Left lung (tissue), 10 donors: Measurements from ENCODE around the gene CCDC191. TPM values are rescaled to one million over a fixed set of nuclear protein-coding genes. Genes with fewer than 3 reads are reported as not detected.

Experiments
- ATAC-seq: fragments of 200-7000 bp; cut with Tn5 transposase; one replicate; pipeline ENCODE4 v1.9.1; 2020; ENCODE audit warnings: moderate library complexity
- DNase-seq, 4 donors: peaks; one replicate each; pipeline ENCODE4 v3.0.0-alpha.2; 2013 to 2020
- H3K27ac ChIP-seq, 2 donors: fragments of 200-600 bp; sonication (generic) in 1 of 2; one replicate each; pipeline versions ENCODE4 v1.5.0 to v1.8.0; 2020 to 2021
- H3K27me3 ChIP-seq, 2 donors: fragments of 200-600 bp; sonication (generic) in 1 of 2; one replicate each; pipeline versions ENCODE4 v1.5.0 to v1.8.0; 2020 to 2021
- H3K36me3 ChIP-seq, 2 donors: fragments of 200-600 bp; sonication (generic) in 1 of 2; one replicate each; pipeline versions ENCODE4 v1.5.0 to v1.8.0; 2020 to 2021
- H3K4me1 ChIP-seq, 2 donors: fragments of 200-600 bp; one replicate each; pipeline ENCODE4 v1.8.0; 2021
- H3K4me3 ChIP-seq, 2 donors: fragments of 200-600 bp; sonication (generic) in 1 of 2; one replicate each; pipeline versions ENCODE4 v1.5.0 to v1.8.0; 2020 to 2021; ENCODE audit warnings: mild to moderate bottlenecking in 1 of 2
- H3K9me3 ChIP-seq, 2 donors: fragments of 200-600 bp; sonication (generic) in 1 of 2; one replicate each; pipeline versions ENCODE4 v1.5.0 to v1.8.0; 2020 to 2021
- CTCF ChIP-seq, 2 donors: fragments of 200-600 bp; sonication (generic) in 1 of 2; IDR thresholded peaks; one replicate each; pipeline versions ENCODE4 v1.5.0 to v1.8.0; 2021; ENCODE audit warnings: antibody characterized with exemption in 2 of 2
- intact Hi-C, 2 donors: fragments of 100-400 bp; cut with DNase I; formaldehyde crosslinking; loops; one replicate each; pipeline versions ENCODE4 v1.11.2 to v1.14.2; 2022
- polyA plus RNA-seq, 6 donors: library from polyadenylated mRNA; unstranded; fragments of 120-200 nt; gene quantifications; one replicate each; pipeline ENCODE4 v1.2.1, GENCODE V29; 2013; ENCODE audit not compliant: insufficient read length in 6 of 6
- total RNA-seq, 2 donors: library from RNA; stranded (reverse); fragmentation: NEBNext Ultra II Directional; extraction: Animal tissue kit (Norgen Biotek cat#: 25700); gene quantifications; one replicate each; pipeline ENCODE4 v1.2.1, GENCODE V29; 2021
- donor health status: DM: no; HTN: yes; CAD: no.
- donor health status: DM: no; HTN: no; CAD: no.

Gene CCDC191
- total and polyA plus RNA-seq, 8 donors, result 3.3 to 24.9 (median 18.9) TPM

- peak within 1 kb of the TSS; percentile 59 to 62 for H3K4me3 ChIP-seq
- ATAC-seq (peak; percentile 93), DNase-seq (peak; percentile 51 to 95 (median 84))
- no peaks in the 10 kb centered on the region for H3K9me3 ChIP-seq
- peaks cover 0 to 7% of the 10 kb centered on the region in 2 donors for H3K27me3 ChIP-seq
- H3K27ac ChIP-seq, result peak within 1 kb of the TSS; percentile 46 to 58
- peaks cover 0 to 14% of the 10 kb centered on the region in 2 donors for H3K4me1 ChIP-seq
- TF ChIP-seq CTCF (IDR thresholded peaks at IDR 0.05), result no peak
- intact Hi-C loops, result no loop called here
- no peaks in the 10 kb centered on the region for H3K36me3 ChIP-seq
Measured at GRCh38 chr3:113947372-113948014, 108.8 kb downstream of the CCDC191 start, which contains the start of gene ZDHHC23. ZDHHC23 (plus strand) TSS chr3:113948013; CDS start chr3:113948803, 790 bp downstream.

- intact Hi-C loops, result no loop called here
- Histone ChIP-seq H3K36me3 (no peaks in the 10 kb centered on the region), H3K4me3 (peak overlapping the region; percentile 59 to 62), H3K4me1 (peaks cover 0 to 14% of the 10 kb centered on the region in 2 donors), H3K27me3 (peaks cover 0 to 7% of the 10 kb centered on the region in 2 donors), H3K9me3 (no peaks in the 10 kb centered on the region), H3K27ac (peak overlapping the region; percentile 46 to 57)
- no peak for TF ChIP-seq CTCF (IDR thresholded peaks at IDR 0.05)
- ATAC-seq (no peak), DNase-seq (no peak)
Measured at GRCh38 chr3:113946831-113947230, 109.5 kb downstream of the CCDC191 start.

GRCh38 chr3:113927556-113927955 lies 128.8 kb downstream of the CCDC191 start:
- H3K27ac ChIP-seq, result no peak overlapping the region
- DNase-seq (no peak), ATAC-seq (no peak)
- H3K4me3 ChIP-seq, result no peak overlapping the region
- no peak for TF ChIP-seq CTCF (IDR thresholded peaks at IDR 0.05)
- no peaks in the 10 kb centered on the region for H3K27me3 ChIP-seq
- intact Hi-C loops, result no loop called here
- H3K9me3 ChIP-seq, result peaks cover 0 to 17% of the 10 kb centered on the region in 2 donors
- no peaks in the 10 kb centered on the region for H3K36me3 ChIP-seq
- no peaks in the 10 kb centered on the region for H3K4me1 ChIP-seq

GRCh38 chr3:113914646-113915045 lies 141.7 kb downstream of the CCDC191 start:
- Histone ChIP-seq H3K36me3 (no peaks in the 10 kb centered on the region), H3K27ac (no peak overlapping the region), H3K4me3 (no peak overlapping the region), H3K9me3 (no peaks in the 10 kb centered on the region), H3K27me3 (no peaks in the 10 kb centered on the region), H3K4me1 (no peaks in the 10 kb centered on the region)
- TF ChIP-seq CTCF (IDR thresholded peaks at IDR 0.05), result no peak
- DNase-seq, result no peak
- no peak for ATAC-seq
- intact Hi-C loops, result no loop called here

Other genes starting within 250 kb of the CCDC191 start
- 1 to 10 TPM; 4.5 to 5.6 TPM for gene GRAMD1C, start 217.7 kb downstream of the CCDC191 start, total RNA-seq
- gene GRAMD1C, start 217.7 kb downstream of the CCDC191 start, polyA plus RNA-seq, result 1 to 10 TPM; 3.1 to 6.9 (median 5.0) TPM
- 10 to 100 TPM; 10.9 to 11.2 TPM for gene ZDHHC23, start 108.5 kb downstream of the CCDC191 start, total RNA-seq
- 1 to 10 TPM; 6.3 to 9.4 (median 7.1) TPM for gene ZDHHC23, start 108.5 kb downstream of the CCDC191 start, polyA plus RNA-seq
- 10 to 100 TPM; 16.4 to 27.3 TPM for gene QTRT2, start 211 bp upstream of the CCDC191 start, total RNA-seq
- 10 to 100 TPM; 27.5 to 35.2 (median 32.9) TPM for gene QTRT2, start 211 bp upstream of the CCDC191 start, polyA plus RNA-seq
- gene DRD3, start 122.5 kb upstream of the CCDC191 start, total RNA-seq, result not detected
- not detected for gene DRD3, start 122.5 kb upstream of the CCDC191 start, polyA plus RNA-seq
- gene ZNF80, start 181.1 kb upstream of the CCDC191 start, total RNA-seq, result under 1 TPM in 1 of 2 donors, not detected in 1; 0.16 TPM
- under 1 TPM in 3 of 6 donors, not detected in 3; 0.09 to 0.14 (median 0.10) TPM for gene ZNF80, start 181.1 kb upstream of the CCDC191 start, polyA plus RNA-seq
- gene TIGIT, start 237.5 kb upstream of the CCDC191 start, total RNA-seq, result 1 to 10 TPM in 1 of 2 donors, under 1 TPM in 1; 0.86 to 1.2 TPM
- under 1 TPM; 0.13 to 0.32 (median 0.23) TPM for gene TIGIT, start 237.5 kb upstream of the CCDC191 start, polyA plus RNA-seq